Thymus (tissue), 11 donors: ENCODE results near the gene STRN3. TPM values are rescaled to one million over a fixed set of nuclear protein-coding genes. Genes with fewer than 3 reads are reported as not detected.

Source experiments
- DNase-seq, 9 donors: peaks; one replicate each; pipeline ENCODE4 v3.0.0-alpha.2; 2013; ENCODE audit warnings: low spot score in 9 of 9, low read depth in 6 of 9, missing footprints in 1 of 9
- H3K27ac ChIP-seq, 2 donors: one replicate each; pipeline ENCODE4 v1.5.1; 2013; ENCODE audit warnings: control low read depth in 1 of 2, low read depth in 1 of 2, low read length in 1 of 2, mild to moderate bottlenecking in 1 of 2, moderate library complexity in 1 of 2
- H3K27me3 ChIP-seq, 2 donors: one replicate each; pipeline ENCODE4 v1.5.1; 2013; ENCODE audit warnings: low read length in 1 of 2; ENCODE audit not compliant: control insufficient read depth in 2 of 2, insufficient read depth in 1 of 2
- H3K36me3 ChIP-seq, 2 donors: one replicate each; pipeline ENCODE4 v1.5.1; 2013; ENCODE audit warnings: low read length in 1 of 2, mild to moderate bottlenecking in 1 of 2, moderate library complexity in 1 of 2; ENCODE audit not compliant: control insufficient read depth in 2 of 2, insufficient read depth in 2 of 2
- H3K4me1 ChIP-seq, 2 donors: one replicate each; pipeline ENCODE4 v1.5.1; 2013; ENCODE audit warnings: low read length in 2 of 2; ENCODE audit not compliant: control insufficient read depth in 2 of 2, insufficient read depth in 2 of 2
- H3K4me3 ChIP-seq, 2 donors: one replicate each; pipeline ENCODE4 v1.5.1; 2013; ENCODE audit warnings: low read length in 2 of 2, control low read depth in 1 of 2, mild to moderate bottlenecking in 1 of 2
- H3K9me3 ChIP-seq, 2 donors: one replicate each; pipeline ENCODE4 v1.5.1; 2013; ENCODE audit warnings: low read length in 1 of 2, mild to moderate bottlenecking in 1 of 2; ENCODE audit not compliant: control insufficient read depth in 2 of 2, insufficient read depth in 1 of 2
- WGBS: extraction: QIAGEN DNeasy Blood & Tissue Kit; methylation state at CpG from one replicate; pipeline ENCODE4 v1.1.7; 2013; 5-methylcytosine and 5-hydroxymethylcytosine counted together
- polyA plus RNA-seq: library from polyadenylated mRNA; stranded (reverse); fragments of 200-250 nt; gene quantifications from one replicate; pipeline ENCODE4 v1.2.3, GENCODE V29; 2013
- total RNA-seq: library from RNA; stranded (reverse); fragments of 120-200 nt; gene quantifications from one replicate; pipeline ENCODE4 v1.2.4, GENCODE V29; 2013
- donor health status: healthy.

STRN3 gene
- total and polyA plus RNA-seq, 2 donors: 14.7 to 26.4 TPM

DNA sequence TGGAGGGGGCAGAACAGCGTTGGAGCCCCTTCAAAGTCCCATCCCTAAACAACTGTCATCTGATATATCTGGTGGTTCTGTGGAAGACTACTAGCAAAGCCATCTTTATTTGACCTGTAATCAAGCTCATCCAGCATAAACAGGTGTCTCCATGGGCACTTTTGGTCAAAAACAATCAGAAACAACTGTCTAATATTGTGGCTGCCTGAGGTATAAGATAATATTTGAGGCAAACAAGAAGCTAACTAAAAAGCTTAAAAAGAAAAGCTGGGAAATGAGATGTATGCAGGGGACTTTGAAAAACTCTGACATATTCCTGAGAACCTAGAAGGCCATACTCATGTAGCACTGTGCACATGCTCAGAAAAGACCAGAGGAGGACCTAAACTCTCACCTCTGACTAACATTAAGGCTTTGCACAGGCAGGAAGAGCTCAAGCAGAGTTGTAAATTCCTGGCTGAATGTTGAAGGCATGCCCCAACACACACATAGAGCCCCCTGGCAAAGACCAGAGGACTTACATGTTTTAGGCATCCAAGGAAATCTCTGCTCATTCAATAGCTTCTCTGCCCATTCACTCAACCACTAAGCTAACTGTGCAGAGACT lies 28.0 kb downstream of the STRN3 start:
- H3K9me3 ChIP-seq: peaks cover 1 to 3% of the 10 kb centered on the region in 2 donors
- peaks cover 0 to 2% of the 10 kb centered on the region in 2 donors for H3K36me3 ChIP-seq
- H3K4me3 ChIP-seq: no peak overlapping the region
- no peaks in the 10 kb centered on the region for H3K4me1 ChIP-seq
- no peak for DNase-seq
- 98% methylated on average over 1 of the region's 1 CpG for WGBS
- H3K27ac ChIP-seq: no peak overlapping the region
- no peaks in the 10 kb centered on the region for H3K27me3 ChIP-seq

- Histone ChIP-seq H3K4me3 (no peak overlapping the region), H3K27ac (no peak overlapping the region), H3K4me1 (no peaks in the 10 kb centered on the region), H3K27me3 (no peaks in the 10 kb centered on the region), H3K9me3 (peaks cover 1 to 3% of the 10 kb centered on the region in 2 donors), H3K36me3 (peaks cover 0 to 2% of the 10 kb centered on the region in 2 donors)
- no peak for DNase-seq
- WGBS: 96% methylated on average over 4 of the region's 4 CpGs
These were observed 29.1 kb downstream of the STRN3 start for GRCh38 chr14:30996892-30997659.

DNA sequence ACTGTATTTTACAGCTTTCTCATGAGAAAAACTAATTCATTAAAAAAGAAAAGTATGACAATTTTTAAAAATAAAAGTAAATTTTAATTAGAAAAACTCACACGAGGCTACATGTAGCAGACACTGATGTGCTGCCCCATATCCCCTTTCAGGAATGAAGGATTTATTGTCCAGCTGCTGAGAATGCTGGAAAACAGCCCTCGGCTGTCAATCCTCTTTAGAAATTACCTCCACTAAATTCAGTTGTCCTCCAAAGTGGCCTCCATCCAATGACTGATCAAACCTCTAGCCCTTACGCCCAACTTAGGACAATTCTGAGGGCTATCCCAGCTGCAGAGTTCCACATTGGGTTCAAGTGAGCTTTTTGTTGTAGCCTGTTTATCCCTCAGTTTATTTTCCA lies 30.5 kb downstream of the STRN3 start:
- Histone ChIP-seq H3K27me3 (no peaks in the 10 kb centered on the region), H3K4me1 (no peaks in the 10 kb centered on the region), H3K27ac (no peak overlapping the region), H3K4me3 (no peak overlapping the region), H3K36me3 (no peaks in the 10 kb centered on the region), H3K9me3 (peaks cover 1 to 3% of the 10 kb centered on the region in 2 donors)
- no peak for DNase-seq
- 94% methylated on average over 3 of the region's 3 CpGs for WGBS

DNA sequence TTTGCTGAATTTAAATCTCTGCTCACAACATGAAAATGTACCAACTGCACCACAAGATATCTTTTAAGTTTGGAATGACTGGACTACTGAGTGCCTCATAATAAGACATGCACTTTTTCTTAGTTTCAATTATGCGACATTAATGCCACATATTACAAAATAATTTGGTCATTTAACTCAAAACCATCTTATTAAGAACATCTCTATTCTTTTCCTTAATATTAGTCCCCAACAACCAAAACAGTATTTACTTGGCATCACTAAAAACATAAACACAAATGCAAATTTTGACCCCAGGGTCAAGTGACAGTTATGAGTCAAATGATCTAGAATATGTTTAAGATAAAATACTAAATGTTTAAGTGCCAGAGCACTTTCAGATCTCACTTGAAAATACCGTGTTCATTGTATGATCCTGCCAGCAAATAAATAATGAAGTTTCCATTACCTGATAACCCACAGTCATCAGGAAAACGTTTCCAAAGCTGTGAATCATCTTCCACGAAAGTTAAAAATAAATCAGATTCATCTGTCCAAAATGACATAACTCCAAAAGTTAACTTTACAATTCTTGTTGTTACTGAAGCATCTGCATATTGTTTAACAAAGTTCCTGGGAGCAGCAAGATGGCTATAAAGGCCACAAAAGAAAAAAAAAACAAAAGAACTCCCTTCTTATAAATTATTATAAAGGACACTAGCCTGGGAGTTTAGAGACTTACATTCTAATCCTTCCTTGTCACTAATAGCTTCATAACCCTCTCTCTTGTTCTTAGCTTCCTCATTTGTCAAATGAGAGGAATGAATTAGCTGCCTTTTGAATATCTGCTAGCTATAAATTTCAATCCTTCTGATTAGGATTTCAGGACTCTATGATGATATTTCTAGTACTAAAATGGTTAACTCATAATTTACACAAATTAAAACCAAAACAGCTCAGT lies 31.2 kb downstream of the STRN3 start:
- DNase-seq: no peak
- no peaks in the 10 kb centered on the region for H3K27me3 ChIP-seq
- no peak overlapping the region for H3K4me3 ChIP-seq
- H3K9me3 ChIP-seq: peaks cover 1 to 3% of the 10 kb centered on the region in 2 donors
- H3K4me1 ChIP-seq: no peaks in the 10 kb centered on the region
- no peaks in the 10 kb centered on the region for H3K36me3 ChIP-seq
- no peak overlapping the region for H3K27ac ChIP-seq
- WGBS: 46% methylated on average over 4 of the region's 4 CpGs

- no peaks in the 10 kb centered on the region for H3K36me3 ChIP-seq
- H3K9me3 ChIP-seq: peaks cover 0 to 3% of the 10 kb centered on the region in 2 donors
- H3K4me1 ChIP-seq: no peaks in the 10 kb centered on the region
- H3K27me3 ChIP-seq: no peaks in the 10 kb centered on the region
- no peak overlapping the region for H3K4me3 ChIP-seq
- DNase-seq: no peak
- H3K27ac ChIP-seq: no peak overlapping the region
These were observed 33.1 kb downstream of the STRN3 start for GRCh38 chr14:30993071-30993470.

DNA sequence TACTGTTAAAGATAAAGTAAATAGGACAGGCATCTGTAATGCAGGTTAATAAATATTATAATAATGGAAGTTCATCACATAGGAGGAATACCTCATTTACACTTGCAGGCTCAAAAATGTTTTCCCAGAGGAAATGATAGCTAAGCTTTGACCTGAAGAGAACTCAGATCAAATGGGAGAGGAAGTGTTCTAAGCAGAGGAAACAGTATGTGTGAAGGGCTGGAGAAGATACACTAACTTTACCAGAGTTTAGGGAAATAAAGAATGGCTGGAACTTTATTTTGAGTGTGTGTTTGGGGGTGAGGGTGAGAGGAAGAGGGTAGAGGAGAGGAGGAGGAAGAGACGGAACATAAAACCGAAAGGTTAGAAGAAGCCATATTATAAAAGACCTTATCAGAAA lies 34.8 kb downstream of the STRN3 start:
- Histone ChIP-seq H3K4me3 (no peak overlapping the region), H3K27me3 (no peaks in the 10 kb centered on the region), H3K4me1 (no peaks in the 10 kb centered on the region), H3K36me3 (no peaks in the 10 kb centered on the region), H3K9me3 (no peaks in the 10 kb centered on the region), H3K27ac (no peak overlapping the region)
- no peak for DNase-seq
- WGBS: 81% methylated on average over 2 of the region's 2 CpGs

GRCh38 chr14:30990770-30991169 lies 35.4 kb downstream of the STRN3 start:
- DNase-seq: no peak
- no peaks in the 10 kb centered on the region for H3K4me1 ChIP-seq
- no peak overlapping the region for H3K27ac ChIP-seq
- no peak overlapping the region for H3K4me3 ChIP-seq
- no peaks in the 10 kb centered on the region for H3K9me3 ChIP-seq
- no peaks in the 10 kb centered on the region for H3K36me3 ChIP-seq
- no peaks in the 10 kb centered on the region for H3K27me3 ChIP-seq

DNA sequence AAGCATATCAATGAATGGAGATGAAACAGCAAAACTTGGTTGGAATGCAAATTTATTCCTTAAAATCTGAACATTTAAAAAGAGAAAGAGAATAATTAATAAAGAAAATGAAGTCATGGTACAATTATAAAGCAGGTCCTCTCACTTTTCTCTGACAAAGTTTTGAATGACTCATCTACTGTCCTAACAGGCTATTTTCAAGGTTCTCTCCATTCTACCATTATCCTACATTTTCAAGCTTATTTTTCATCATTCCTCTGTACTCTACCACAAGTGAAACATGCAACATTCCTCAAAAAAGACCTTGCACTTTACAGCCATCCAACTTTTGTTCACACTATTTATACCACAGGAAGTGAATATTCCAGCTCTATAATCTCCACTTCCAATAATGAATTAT lies 37.7 kb downstream of the STRN3 start:
- Histone ChIP-seq H3K27me3 (no peaks in the 10 kb centered on the region), H3K27ac (no peak overlapping the region), H3K4me1 (no peaks in the 10 kb centered on the region), H3K4me3 (no peak overlapping the region), H3K36me3 (no peaks in the 10 kb centered on the region), H3K9me3 (no peaks in the 10 kb centered on the region)
- DNase-seq: no peak

- Histone ChIP-seq H3K4me3 (no peak overlapping the region), H3K27me3 (no peaks in the 10 kb centered on the region), H3K4me1 (no peaks in the 10 kb centered on the region), H3K36me3 (no peaks in the 10 kb centered on the region), H3K9me3 (no peaks in the 10 kb centered on the region), H3K27ac (no peak overlapping the region)
- no peak for DNase-seq
- WGBS: over 99% methylated on average over 3 of the region's 3 CpGs
These were observed 40.4 kb downstream of the STRN3 start for GRCh38 chr14:30985796-30986195.
